Activated CD4-positive, alpha-beta T cell treated with anti-CD3 and anti-CD28 coated beads for 1 hour (primary cell): ENCODE data around the gene CFAP73.

ENCODE experiments used
- DNase-seq: peaks from one replicate; pipeline ENCODE4 v3.0.0-alpha.2; 2020

Gene CFAP73

GRCh38 chr12:113167868-113168267, 18.3 kb downstream of the CFAP73 start:
- DNase-seq = no peak

DNA sequence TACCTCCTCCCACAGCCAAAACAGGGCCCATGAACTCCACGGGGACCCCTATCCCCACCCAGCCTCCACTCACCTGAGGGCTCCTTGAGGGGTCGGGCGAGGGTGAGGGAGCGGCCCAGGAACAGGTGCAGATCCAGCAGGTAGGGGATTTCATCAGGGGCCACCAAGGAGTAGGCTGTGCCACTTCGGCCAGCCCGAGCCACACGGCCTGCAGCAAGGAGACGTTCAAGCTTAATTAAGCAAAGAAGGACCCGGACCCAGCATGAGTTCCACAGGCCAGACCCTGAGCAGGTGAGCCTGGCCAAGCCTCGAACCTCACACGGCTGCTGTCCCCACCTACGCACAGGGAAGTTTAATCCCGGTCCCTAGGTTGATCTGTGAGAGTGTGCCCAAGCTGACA, 20.2 kb downstream of the CFAP73 start:
- DNase-seq = no peak

DNA sequence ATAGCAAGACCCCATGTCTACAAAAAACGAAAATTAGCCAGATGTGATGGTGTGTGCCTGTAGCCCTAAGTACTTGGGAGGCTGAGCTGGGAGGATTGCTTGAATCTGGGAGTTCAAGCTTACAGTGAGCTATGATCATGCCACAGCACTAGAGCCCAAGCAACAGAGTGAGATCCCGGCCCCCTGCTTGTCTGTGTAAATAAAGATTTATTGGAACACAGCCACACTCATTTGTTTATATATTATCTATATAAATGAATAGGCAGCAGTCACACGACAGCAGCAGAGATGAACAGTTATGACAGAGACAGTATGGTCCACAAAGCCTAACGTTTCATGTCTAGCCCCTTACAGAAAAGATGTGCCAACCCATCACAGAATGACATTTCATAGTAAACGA, 20.9 kb downstream of the CFAP73 start:
- no peak for DNase-seq

GRCh38 chr12:113170926-113171325, 21.4 kb downstream of the CFAP73 start:
- no peak for DNase-seq

DNA sequence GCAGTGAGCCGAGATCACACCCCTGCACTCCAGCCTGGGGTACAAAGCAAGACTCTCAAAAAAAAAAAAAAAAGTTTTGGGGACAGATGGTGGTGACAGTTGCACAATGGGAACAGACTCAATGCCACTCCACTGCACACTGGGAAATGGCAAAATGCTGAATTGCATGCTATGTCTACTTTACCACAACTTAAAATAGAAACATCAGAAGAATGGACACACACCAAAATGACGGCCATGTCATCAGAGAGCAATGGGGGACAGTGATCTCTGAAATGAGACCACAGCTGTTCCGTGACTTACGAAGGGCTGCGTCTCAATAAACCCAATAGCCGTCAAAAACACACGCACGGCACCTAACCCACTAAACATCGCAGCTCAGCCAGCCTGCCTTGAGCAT, 22.0 kb downstream of the CFAP73 start:
- no peak for DNase-seq

DNA sequence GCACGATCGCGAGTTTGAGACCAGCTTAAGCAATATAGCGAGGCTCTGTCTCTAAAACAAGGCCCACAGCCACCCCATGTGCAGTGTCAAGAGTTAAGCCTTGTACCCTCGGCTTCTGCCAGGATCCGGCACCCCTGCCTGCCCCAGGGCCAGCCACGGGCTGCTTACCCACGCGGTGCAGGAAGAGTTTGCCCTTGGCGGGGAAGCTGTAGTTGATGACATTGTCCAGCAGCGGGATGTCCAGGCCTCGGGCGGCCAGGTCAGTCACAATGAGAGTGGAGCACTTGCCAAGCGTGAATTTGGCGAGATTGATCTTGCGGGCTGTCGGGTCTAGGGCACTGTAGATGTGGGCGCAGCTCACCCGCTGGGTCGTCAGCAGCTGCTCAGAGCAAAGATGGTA, 22.7 kb downstream of the CFAP73 start:
- no peak for DNase-seq

- no peak for DNase-seq
Observed at GRCh38 chr12:113173081-113173698, 23.7 kb downstream of the CFAP73 start.

DNA sequence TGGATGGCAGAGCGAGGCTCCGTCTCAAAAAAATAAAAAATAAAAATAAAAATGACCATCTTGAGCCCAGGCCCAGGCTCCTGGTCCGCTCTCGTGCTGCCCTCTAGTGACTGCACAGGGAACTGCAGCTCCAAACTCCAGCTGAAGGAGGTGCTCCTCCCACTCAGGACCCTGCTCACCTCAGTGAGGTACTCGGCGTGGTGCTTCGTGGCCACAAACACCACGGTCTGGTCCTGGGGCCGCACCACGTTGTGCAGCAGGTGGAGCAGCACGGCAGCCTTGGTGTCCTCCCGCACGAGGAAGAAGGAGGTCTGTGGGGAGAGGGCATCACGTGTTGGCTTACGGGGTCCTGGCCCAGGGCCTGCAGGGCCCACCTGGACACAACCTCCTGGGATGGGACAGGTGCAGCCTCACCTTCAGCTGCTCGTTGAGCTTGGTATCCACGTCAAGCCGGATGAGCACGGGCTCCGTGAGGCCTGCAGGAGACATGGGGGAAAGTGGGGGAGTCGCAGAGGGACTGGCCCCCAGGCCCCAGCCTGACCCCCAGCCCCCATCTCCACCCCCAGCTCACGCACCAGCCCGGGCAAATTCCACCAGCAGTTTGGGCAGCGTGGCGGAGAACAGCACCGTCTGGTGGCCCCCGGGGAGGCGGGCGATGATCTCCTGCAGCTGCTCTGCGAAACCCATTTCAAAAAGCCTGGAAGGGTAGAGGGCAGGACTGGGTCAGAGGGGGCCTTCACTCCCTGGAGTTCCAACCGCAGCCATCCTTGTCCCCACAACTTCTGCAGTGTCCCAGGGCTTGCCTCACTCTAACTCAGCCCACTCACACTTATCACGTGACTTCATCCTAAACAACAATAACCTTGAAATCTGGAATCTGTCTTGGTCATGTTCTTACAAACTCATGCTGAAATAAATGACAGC, 25.2 kb downstream of the CFAP73 start:
- DNase-seq = peak; percentile 60

DNA sequence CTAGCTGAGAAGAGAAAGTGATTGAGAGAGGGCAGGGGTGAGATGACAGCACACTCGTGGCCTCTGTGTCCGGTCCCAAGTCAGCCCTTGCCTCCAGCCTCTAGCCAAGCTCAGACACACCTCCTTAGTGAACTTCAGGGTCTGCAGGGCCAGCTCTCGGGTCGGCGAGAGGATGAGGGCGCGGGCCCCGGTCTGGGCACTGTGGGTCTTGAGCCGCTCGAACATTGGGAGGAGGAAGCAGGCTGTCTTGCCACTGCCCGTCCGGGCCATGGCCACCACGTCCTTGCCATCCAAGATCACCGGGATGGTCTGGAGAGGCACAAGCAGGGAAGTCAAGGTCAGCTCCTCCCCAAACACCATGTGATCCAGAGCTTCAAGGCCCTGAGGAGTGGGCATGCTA, 29.5 kb downstream of the CFAP73 start:
- no peak for DNase-seq

- no peak for DNase-seq
Observed at GRCh38 chr12:113180333-113180732, 30.8 kb downstream of the CFAP73 start.

DNA sequence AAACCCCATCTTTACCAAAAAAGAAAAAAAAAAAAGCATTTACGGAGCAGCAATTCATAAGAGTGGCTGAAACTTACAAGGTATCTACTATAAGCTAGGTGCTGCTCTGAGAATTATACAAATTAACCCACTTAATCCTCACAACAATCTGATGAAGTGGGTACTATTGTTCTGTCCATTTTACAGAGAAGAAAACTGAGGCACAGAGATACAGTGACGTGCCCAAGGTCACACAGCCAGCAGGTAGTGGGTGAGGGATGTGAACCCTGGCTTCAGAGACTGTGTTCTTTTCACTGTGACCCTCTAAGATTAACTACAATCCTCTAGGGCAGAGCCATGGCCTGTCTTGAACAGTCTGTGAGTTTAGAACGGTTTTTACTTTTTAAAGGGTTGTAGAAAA, 32.5 kb downstream of the CFAP73 start:
- no peak for DNase-seq

DNA sequence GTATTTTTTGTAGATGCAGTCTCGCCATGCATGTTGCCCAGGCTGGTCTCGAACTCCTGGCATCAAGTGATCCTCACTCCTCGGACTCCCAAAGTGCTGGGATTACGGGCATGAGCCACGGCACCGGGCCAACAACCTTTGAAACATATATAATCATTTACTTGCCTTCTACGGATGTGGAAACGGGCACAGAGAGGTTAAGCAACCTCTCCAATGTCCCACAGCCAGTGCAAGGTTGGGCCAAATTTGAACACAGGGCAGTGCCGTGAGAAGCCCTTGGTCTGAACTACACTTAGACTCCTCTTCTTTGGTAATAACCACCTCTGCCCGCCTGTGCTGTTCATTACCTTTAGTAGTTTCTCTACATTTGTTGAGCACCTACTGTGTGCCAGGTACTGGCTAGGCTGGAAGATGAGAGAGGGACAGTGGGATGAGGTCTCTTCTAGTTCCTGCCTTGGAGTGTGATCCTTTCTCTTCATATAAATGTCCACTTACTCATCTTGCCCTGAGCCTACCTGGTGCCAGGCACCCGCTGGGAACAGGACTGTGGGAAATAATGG, 33.6 kb downstream of the CFAP73 start:
- no peak for DNase-seq

GRCh38 chr12:113184098-113184899, 34.8 kb downstream of the CFAP73 start:
- no peak for DNase-seq

- DNase-seq = peak; percentile 76
Observed at GRCh38 chr12:113184900-113185179, 35.3 kb downstream of the CFAP73 start.

GRCh38 chr12:113185180-113186032, 35.9 kb downstream of the CFAP73 start, which contains the start of the genes DDX54 and RITA1:
DDX54 (minus strand) TSS chr12:113185478; CDS start chr12:113185451, 27 bp downstream.
RITA1 (plus strand) TSS chr12:113185721; CDS start chr12:113186747, 1,026 bp downstream.
- DNase-seq = peak; percentile 70

GRCh38 chr12:113186033-113186365, 36.5 kb downstream of the CFAP73 start:
- no peak for DNase-seq

- DNase-seq = no peak
Observed at GRCh38 chr12:113186666-113187325, 37.3 kb downstream of the CFAP73 start.

GRCh38 chr12:113189361-113189760, 39.8 kb downstream of the CFAP73 start:
- DNase-seq = no peak

DNA sequence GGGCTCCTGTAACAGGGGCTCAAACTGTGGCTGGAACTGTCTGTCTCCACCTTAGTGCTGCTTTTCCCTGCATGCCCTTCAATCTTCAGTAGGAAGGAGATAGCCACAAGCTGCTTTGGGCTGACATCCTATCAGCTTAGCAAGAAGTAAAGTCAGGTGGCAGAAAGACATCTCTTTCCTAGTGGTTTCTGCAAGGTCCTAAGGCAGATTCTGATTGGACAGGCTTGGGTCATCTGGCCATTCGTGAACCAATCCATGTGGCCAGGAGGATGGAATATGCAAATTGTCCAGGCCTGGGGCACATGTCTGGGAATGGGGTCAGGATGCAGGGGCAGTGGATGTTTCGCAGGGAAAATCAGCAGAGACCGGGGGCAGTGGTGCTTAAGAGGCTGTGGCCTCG, 41.2 kb downstream of the CFAP73 start:
- DNase-seq = no peak

DNA sequence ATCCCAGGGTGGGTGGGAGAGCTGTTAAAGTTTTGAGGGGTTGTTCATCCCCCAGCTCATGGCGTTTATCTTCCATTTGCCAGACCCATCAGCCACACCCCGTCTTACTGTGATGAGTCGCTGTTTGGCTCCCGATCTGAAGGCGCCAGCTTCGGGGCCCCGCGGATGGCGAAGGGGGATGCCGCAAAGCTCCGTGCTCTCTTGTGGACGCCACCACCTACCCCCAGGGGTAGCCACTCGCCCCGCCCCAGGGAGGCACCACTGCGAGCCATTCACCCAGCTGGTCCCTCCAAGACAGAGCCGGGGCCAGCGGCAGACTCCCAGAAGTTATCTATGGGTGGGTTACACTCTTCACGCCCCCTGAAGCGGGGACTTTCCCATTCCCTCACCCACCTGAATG, 41.7 kb downstream of the CFAP73 start:
- no peak for DNase-seq

DNA sequence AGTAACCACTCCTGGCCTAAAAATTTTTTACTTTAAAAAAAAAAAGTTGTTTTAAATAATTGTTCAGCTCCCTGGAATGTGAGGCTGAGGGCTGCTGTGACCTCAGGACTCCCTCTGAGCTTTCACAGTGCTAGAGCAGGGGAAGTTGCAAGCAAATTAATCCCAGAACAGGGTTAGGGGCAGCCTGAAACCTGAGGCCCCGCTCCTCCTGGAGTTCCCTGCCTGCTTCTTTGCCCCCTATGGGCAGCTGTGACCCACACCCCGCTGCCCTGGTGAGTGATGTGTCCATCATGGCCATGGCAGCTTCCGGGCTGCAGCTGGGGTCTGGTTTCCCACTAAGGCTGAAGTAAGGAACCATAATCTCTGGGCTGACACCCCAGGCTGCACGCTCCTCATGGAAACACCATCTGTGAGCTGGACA, 45.5 kb downstream of the CFAP73 start:
- no peak for DNase-seq

DNA sequence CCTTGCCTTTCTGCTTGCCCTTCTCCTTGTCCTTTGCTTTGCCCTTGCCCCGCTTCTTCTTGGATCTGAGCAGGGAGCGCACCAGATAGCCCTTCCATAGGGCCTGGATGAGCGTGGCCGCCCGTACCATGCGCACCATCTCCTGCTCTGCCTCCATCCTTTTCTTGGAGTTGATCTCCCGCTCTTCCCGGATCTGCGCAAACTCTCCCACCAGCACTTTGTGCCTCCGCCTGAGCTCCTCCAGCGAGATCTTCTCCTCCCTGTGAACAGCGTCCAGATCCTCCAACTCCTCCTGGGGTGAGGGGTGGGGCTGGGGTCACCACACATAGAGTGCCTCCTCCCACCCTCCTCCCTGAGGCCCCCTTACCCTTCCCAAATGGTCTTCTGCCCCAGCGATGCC, 46.1 kb downstream of the CFAP73 start:
- no peak for DNase-seq
